Measurements from ENCODE around the gene TP63. TPM values are rescaled to one million over a fixed set of nuclear protein-coding genes. Genes with fewer than 3 reads are reported as not detected.

TP63 gene
- total RNA-seq, 4 donors from 2014 or later = not detected

DNA sequence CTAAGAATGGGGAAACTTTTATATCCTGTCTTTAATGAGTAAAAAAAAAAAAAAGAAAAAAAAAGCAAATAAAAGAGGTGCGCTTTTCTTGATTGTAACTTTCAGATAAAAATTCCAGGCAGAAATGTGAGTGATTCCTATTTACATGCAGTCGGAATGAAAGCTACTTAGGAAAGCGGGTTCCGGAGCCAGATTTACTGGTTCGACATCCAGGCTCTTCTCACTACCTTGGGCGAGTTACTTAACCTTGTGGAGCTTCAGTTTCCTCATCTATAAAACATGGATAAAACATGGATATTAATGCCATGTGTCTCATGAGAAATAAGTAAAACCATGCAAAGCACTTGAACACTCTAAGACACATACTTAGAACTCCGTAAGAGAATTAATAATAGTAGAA, 169.2 kb downstream of the TP63 start:
- TF ChIP-seq POLR2A (IDR thresholded peaks at IDR 0.05) (no peak), POLR2AphosphoS5 (IDR thresholded peaks at IDR 0.05) (no peak), EP300 (IDR thresholded peaks at IDR 0.05; ENCODE audit: low read depth) (no peak)
- TF ChIP-seq, protein P1, sequence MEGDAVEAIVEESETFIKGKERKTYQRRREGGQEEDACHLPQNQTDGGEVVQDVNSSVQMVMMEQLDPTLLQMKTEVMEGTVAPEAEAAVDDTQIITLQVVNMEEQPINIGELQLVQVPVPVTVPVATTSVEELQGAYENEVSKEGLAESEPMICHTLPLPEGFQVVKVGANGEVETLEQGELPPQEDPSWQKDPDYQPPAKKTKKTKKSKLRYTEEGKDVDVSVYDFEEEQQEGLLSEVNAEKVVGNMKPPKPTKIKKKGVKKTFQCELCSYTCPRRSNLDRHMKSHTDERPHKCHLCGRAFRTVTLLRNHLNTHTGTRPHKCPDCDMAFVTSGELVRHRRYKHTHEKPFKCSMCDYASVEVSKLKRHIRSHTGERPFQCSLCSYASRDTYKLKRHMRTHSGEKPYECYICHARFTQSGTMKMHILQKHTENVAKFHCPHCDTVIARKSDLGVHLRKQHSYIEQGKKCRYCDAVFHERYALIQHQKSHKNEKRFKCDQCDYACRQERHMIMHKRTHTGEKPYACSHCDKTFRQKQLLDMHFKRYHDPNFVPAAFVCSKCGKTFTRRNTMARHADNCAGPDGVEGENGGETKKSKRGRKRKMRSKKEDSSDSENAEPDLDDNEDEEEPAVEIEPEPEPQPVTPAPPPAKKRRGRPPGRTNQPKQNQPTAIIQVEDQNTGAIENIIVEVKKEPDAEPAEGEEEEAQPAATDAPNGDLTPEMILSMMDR (IDR thresholded peaks at IDR 0.05) = no peak
- Histone ChIP-seq H3K9me3 (no peaks in the 10 kb centered on the region), H3K27me3 (no peaks in the 10 kb centered on the region), H3K27ac (no peak overlapping the region), H3K36me3 (no peaks in the 10 kb centered on the region), H3K4me3 (no peak overlapping the region), H3K4me1 (no peaks in the 10 kb centered on the region)
- in situ Hi-C loops (cut with MboI; ENCODE audit: low pct_ligation_motif_present in 1 of 4, low pct_unique_long_range_greater_than_20kb in 1 of 4, low sequenced_read_pairs in 3 of 4) (no loop called here), intact Hi-C loops (cut with DNase I; ENCODE audit: low total_unique reads) (no loop called here)
- 95 to 98% methylated on average over 7 of the region's 7 CpGs for WGBS, 2 donors (ENCODE audit: low coverage in 1 of 2)
- DNase-seq = no peak

GRCh38 chr3:189803254-189803653, 172.1 kb downstream of the TP63 start:
- Histone ChIP-seq H3K27me3 (no peaks in the 10 kb centered on the region), H3K4me1 (no peaks in the 10 kb centered on the region), H3K4me3 (no peak overlapping the region), H3K27ac (no peak overlapping the region), H3K9me3 (no peaks in the 10 kb centered on the region), H3K36me3 (no peaks in the 10 kb centered on the region)
- intact Hi-C loops (cut with DNase I; ENCODE audit: low total_unique reads) = no loop called here
- in situ Hi-C loops (cut with MboI; ENCODE audit: low pct_ligation_motif_present in 1 of 4, low pct_unique_long_range_greater_than_20kb in 1 of 4, low sequenced_read_pairs in 3 of 4) = no loop called here
- TF ChIP-seq, protein P1 (IDR thresholded peaks at IDR 0.05) = no peak
- TF ChIP-seq POLR2AphosphoS5 (IDR thresholded peaks at IDR 0.05) (no peak), EP300 (IDR thresholded peaks at IDR 0.05; ENCODE audit: low read depth) (no peak), POLR2A (IDR thresholded peaks at IDR 0.05) (no peak)
- WGBS, 2 donors (ENCODE audit: low coverage in 1 of 2) = 92% methylated on average over 2 of the region's 2 CpGs; no CpG with 5 or more reads in 1 of the 2 donors
- no peak for DNase-seq

- WGBS, 2 donors (ENCODE audit: low coverage in 1 of 2) = 77 to 83% methylated on average over 1 to 4 of the region's 4 CpGs
- intact Hi-C loops (cut with DNase I; ENCODE audit: low total_unique reads) (no loop called here), in situ Hi-C loops (cut with MboI; ENCODE audit: low pct_ligation_motif_present in 1 of 4, low pct_unique_long_range_greater_than_20kb in 1 of 4, low sequenced_read_pairs in 3 of 4) (no loop called here)
- Histone ChIP-seq H3K9me3 (no peaks in the 10 kb centered on the region), H3K36me3 (no peaks in the 10 kb centered on the region), H3K27ac (no peak overlapping the region), H3K4me3 (no peak overlapping the region), H3K27me3 (no peaks in the 10 kb centered on the region), H3K4me1 (no peaks in the 10 kb centered on the region)
- TF ChIP-seq, protein P1 (IDR thresholded peaks at IDR 0.05) = no peak
- TF ChIP-seq POLR2AphosphoS5 (IDR thresholded peaks at IDR 0.05) = no peak
- no peak for DNase-seq
These were observed 174.3 kb downstream of the TP63 start for GRCh38 chr3:189805375-189806067.

- H3K36me3 ChIP-seq = no peaks in the 10 kb centered on the region
- intact Hi-C loops (cut with DNase I; ENCODE audit: low total_unique reads) (no loop called here), in situ Hi-C loops (cut with MboI; ENCODE audit: low pct_ligation_motif_present in 1 of 4, low pct_unique_long_range_greater_than_20kb in 1 of 4, low sequenced_read_pairs in 3 of 4) (no loop called here)
- H3K27me3 ChIP-seq = no peaks in the 10 kb centered on the region
- TF ChIP-seq POLR2A (IDR thresholded peaks at IDR 0.05) (no peak), EP300 (IDR thresholded peaks at IDR 0.05; ENCODE audit: low read depth) (no peak), POLR2AphosphoS5 (IDR thresholded peaks at IDR 0.05) (no peak)
- TF ChIP-seq, protein P1 (IDR thresholded peaks at IDR 0.05) = no peak
- WGBS, 2 donors (ENCODE audit: low coverage in 1 of 2) = 74 to 76% methylated on average over 4 to 11 of the region's 11 CpGs
- no peak overlapping the region for H3K27ac ChIP-seq
- no peaks in the 10 kb centered on the region for H3K4me1 ChIP-seq
- H3K9me3 ChIP-seq = no peaks in the 10 kb centered on the region
- DNase-seq = no peak
- H3K4me3 ChIP-seq = no peak overlapping the region
These were observed 175.2 kb downstream of the TP63 start for GRCh38 chr3:189806171-189806951.
